ENCODE measurements around the gene CAST. TPM values are rescaled to one million over a fixed set of nuclear protein-coding genes. Genes with fewer than 3 reads are reported as not detected.

Gene CAST
- total and polyA plus RNA-seq, 2 donors (not counting 3 experiments of a cell fraction or from before 2014, with no cell fraction given) = 33.7 to 194 TPM

- CTCF ChIA-PET = interaction anchor here (1.1 to 6.0 kb wide), 8 partner anchors 11 to 359 kb away, joined by 3 to 22 read pairs (median 5); no protein-coding TSS in a partner anchor
- Histone ChIP-seq H4K20me1 (replicated peaks; ENCODE audit: control insufficient read depth, extremely low read depth, insufficient read depth, low read length) (no peaks in the 10 kb centered on the region), H3K9me1 (replicated peaks; ENCODE audit: control insufficient read depth, extremely low read depth, insufficient read depth, low read length) (no peaks in the 10 kb centered on the region), H3K4me1 (ENCODE audit: control insufficient read depth, extremely low read depth, insufficient read depth, low read length) (peaks cover 20% of the 10 kb centered on the region), H3K9me3 (replicated peaks; ENCODE audit: control insufficient read depth, insufficient read depth, low read length) (no peaks in the 10 kb centered on the region), H3K27me3 (ENCODE audit: control insufficient read depth in 2 of 2, insufficient read depth in 2 of 2, low read length in 2 of 2) (no peaks in the 10 kb centered on the region), H3K27ac (ENCODE audit: insufficient read depth, low read depth, low read length) (peak overlapping the region; percentile 78), H3K79me2 (ENCODE audit: control insufficient read depth, insufficient read depth, low read length) (peaks cover 52% of the 10 kb centered on the region), H3K9ac (replicated peaks; ENCODE audit: extremely low read depth, insufficient read depth, low read length) (peak overlapping the region; percentile 91), H2AFZ (ENCODE audit: low read depth, low read length) (peak overlapping the region; percentile 15), H3K4me2 (ENCODE audit: insufficient read depth, low read length) (peak overlapping the region; percentile 77), H3K36me3 (ENCODE audit: control insufficient read depth in 2 of 2, extremely low read depth in 1 of 2, insufficient read depth in 2 of 2, low read length in 2 of 2) (no peaks in the 10 kb centered on the region), H3K4me3 (replicated peaks in 1 of 3; ENCODE audit: insufficient read depth in 1 of 3, low read depth in 1 of 3, low read length in 3 of 3) (peak overlapping the region; percentile 21 to 63 (median 52))
- TSS peak; percentile 59 for BruUV-seq (replicated peaks)
- peak; percentile 40 for DNase-seq (ENCODE audit: low read depth, low spot score)
- TF ChIP-seq GATA2 (IDR thresholded peaks at IDR 0.05; ENCODE audit: insufficient read depth, insufficient read length, low read depth, low read length) (no peak), EZH2 (IDR thresholded peaks at IDR 0.05; ENCODE audit: borderline replicate concordance, low read depth, low read length, severe bottlenecking) (no peak), MAX (IDR thresholded peaks at IDR 0.05; ENCODE audit: insufficient read depth, insufficient read length) (no peak), POLR2AphosphoS5 (IDR thresholded peaks at IDR 0.05; ENCODE audit: insufficient read depth, low read depth, low read length) (no peak), POLR2A (IDR thresholded peaks at IDR 0.05; ENCODE audit: low read depth, low read length) (no peak), JUN (IDR thresholded peaks at IDR 0.05; ENCODE audit: borderline replicate concordance, insufficient read depth, insufficient read length, low read depth) (no peak)
- intact Hi-C loops (cut with micrococcal nuclease) (no loop called here), dilution Hi-C loops (cut with MboI; ENCODE audit: extremely low pct_ligation_motif_present, low sequenced_read_pairs) (no loop called here)
- POLR2A ChIA-PET = no interaction called here
- peak; percentile 18 for FAIRE-seq
These were observed 41.3 kb downstream of the CAST start for GRCh38 chr5:96703384-96703920.

GRCh38 chr5:96703995-96704394, 41.8 kb downstream of the CAST start:
- Histone ChIP-seq H3K4me1 (ENCODE audit: control insufficient read depth, extremely low read depth, insufficient read depth, low read length) (peaks cover 21% of the 10 kb centered on the region), H3K79me2 (ENCODE audit: control insufficient read depth, insufficient read depth, low read length) (peaks cover 57% of the 10 kb centered on the region), H3K4me2 (ENCODE audit: insufficient read depth, low read length) (peak overlapping the region; percentile 77), H3K9ac (replicated peaks; ENCODE audit: extremely low read depth, insufficient read depth, low read length) (no peak overlapping the region), H3K9me1 (replicated peaks; ENCODE audit: control insufficient read depth, extremely low read depth, insufficient read depth, low read length) (no peaks in the 10 kb centered on the region), H3K9me3 (replicated peaks; ENCODE audit: control insufficient read depth, insufficient read depth, low read length) (no peaks in the 10 kb centered on the region), H3K27me3 (ENCODE audit: control insufficient read depth in 2 of 2, insufficient read depth in 2 of 2, low read length in 2 of 2) (no peaks in the 10 kb centered on the region), H2AFZ (ENCODE audit: low read depth, low read length) (no peak overlapping the region), H3K27ac (ENCODE audit: insufficient read depth, low read depth, low read length) (no peak overlapping the region), H4K20me1 (replicated peaks; ENCODE audit: control insufficient read depth, extremely low read depth, insufficient read depth, low read length) (no peaks in the 10 kb centered on the region), H3K36me3 (ENCODE audit: control insufficient read depth in 2 of 2, extremely low read depth in 1 of 2, insufficient read depth in 2 of 2, low read length in 2 of 2) (no peaks in the 10 kb centered on the region), H3K4me3 (replicated peaks in 1 of 3; ENCODE audit: insufficient read depth in 1 of 3, low read depth in 1 of 3, low read length in 3 of 3) (peak overlapping the region in 1 of 3 experiments; percentile 63)
- ChIA-PET POLR2A (no interaction called here), CTCF (interaction anchor here (1.1 to 6.0 kb wide), 4 partner anchors 10 to 359 kb away, joined by 3 to 22 read pairs (median 5); no protein-coding TSS in a partner anchor)
- BruUV-seq (replicated peaks) = no TSS peak
- FAIRE-seq = peak; percentile 33
- intact Hi-C loops (cut with micrococcal nuclease) (no loop called here), dilution Hi-C loops (cut with MboI; ENCODE audit: extremely low pct_ligation_motif_present, low sequenced_read_pairs) (no loop called here)
- TF ChIP-seq POLR2A (IDR thresholded peaks at IDR 0.05; ENCODE audit: low read depth, low read length) (no peak), MYC (IDR thresholded peaks at IDR 0.05; ENCODE audit: low read depth, low read length) (no peak), POLR2AphosphoS5 (IDR thresholded peaks at IDR 0.05; ENCODE audit: insufficient read depth, low read depth, low read length) (no peak), MAX (IDR thresholded peaks at IDR 0.05; ENCODE audit: insufficient read depth, insufficient read length) (no peak), GATA2 (IDR thresholded peaks at IDR 0.05; ENCODE audit: insufficient read depth, insufficient read length, low read depth, low read length) (no peak), CTCF (IDR thresholded peaks at IDR 0.05; ENCODE audit: extremely low read depth in 1 of 2, insufficient read depth in 1 of 2, low read depth in 1 of 2, low read length in 2 of 2) (no peak), FOS (IDR thresholded peaks at IDR 0.05; ENCODE audit: borderline replicate concordance, insufficient read depth, low read length) (no peak), JUN (IDR thresholded peaks at IDR 0.05; ENCODE audit: borderline replicate concordance, insufficient read depth, insufficient read length, low read depth) (no peak), EZH2 (IDR thresholded peaks at IDR 0.05; ENCODE audit: borderline replicate concordance, low read depth, low read length, severe bottlenecking) (no peak)
- no peak for DNase-seq (ENCODE audit: low read depth, low spot score)

Data from endothelial cell of umbilical vein (primary cell).